GM23338 (cell line): Measurements from ENCODE around the gene CNOT6L. TPM values are rescaled to one million over a fixed set of nuclear protein-coding genes. Genes with fewer than 3 reads are reported as not detected.

Experiments used
- ATAC-seq: fragments of 200-7000 bp; cut with Tn5 transposase; 3 replicates; pipeline ENCODE4 v1.9.1; 2020
- DNase-seq: peaks from one replicate; pipeline ENCODE4 v3.0.0-alpha.2; 2015; ENCODE audit warnings: low spot score
- H2AFZ ChIP-seq: fragments of 200-600 bp; sonication (generic); 2 replicates; pipeline ENCODE4 v1.8.0; 2016; ENCODE audit warnings: antibody characterized with exemption, mild to moderate bottlenecking, moderate library complexity
- H3F3A ChIP-seq: fragments of 200-600 bp; sonication (generic); replicated peaks from 2 replicates; pipeline ENCODE4 v1.8.0; 2017; ENCODE audit warnings: antibody characterized with exemption, mixed run types, low read depth
- H3K27ac ChIP-seq: fragments of 200-600 bp; sonication (generic); 2 replicates; pipeline ENCODE4 v1.6.1; 2016; ENCODE audit warnings: low read depth
- H3K27me3 ChIP-seq: fragments of 200-600 bp; sonication (generic); 2 replicates; pipeline ENCODE4 v1.8.0; 2016; ENCODE audit warnings: mild to moderate bottlenecking, mixed run types, moderate library complexity; ENCODE audit not compliant: insufficient read depth
- H3K36me3 ChIP-seq: fragments of 200-600 bp; sonication (generic); 2 replicates; pipeline ENCODE4 v1.8.0; 2016; ENCODE audit warnings: mild to moderate bottlenecking; ENCODE audit not compliant: insufficient read depth
- H3K4me1 ChIP-seq: fragments of 200-600 bp; sonication (generic); 2 replicates; pipeline ENCODE4 v1.8.0; 2016; ENCODE audit warnings: mild to moderate bottlenecking, moderate library complexity; ENCODE audit not compliant: insufficient read depth
- H3K4me2 ChIP-seq: fragments of 200-600 bp; sonication (generic); 2 replicates; pipeline ENCODE4 v1.7.1; 2017; ENCODE audit warnings: mixed run types
- H3K4me3 ChIP-seq: fragments of 200-600 bp; sonication (generic); 2 replicates; pipeline ENCODE4 v1.6.1; 2016; ENCODE audit warnings: mixed run types
- H3K79me2 ChIP-seq: fragments of 200-600 bp; sonication (generic); replicated peaks from 2 replicates; pipeline ENCODE4 v1.8.0; 2017; ENCODE audit warnings: mild to moderate bottlenecking; ENCODE audit not compliant: insufficient read depth
- H3K9me2 ChIP-seq: fragments of 200-600 bp; sonication (generic); 2 replicates; pipeline ENCODE4 v1.8.0; 2017; ENCODE audit not compliant: insufficient read depth
- H4K20me1 ChIP-seq: fragments of 200-600 bp; sonication (generic); replicated peaks from 2 replicates; pipeline ENCODE4 v1.8.0; 2017; ENCODE audit warnings: mild to moderate bottlenecking; ENCODE audit not compliant: insufficient read depth
- H3K27ac Mint-ChIP-seq: 2 replicates; pipeline ENCODE4 v1.8.0; 2020; ENCODE audit warnings: inconsistent platforms, mild to moderate bottlenecking, moderate library complexity, mixed read lengths
- H3K27me3 Mint-ChIP-seq: 3 replicates; pipeline ENCODE4 v1.8.0; 2022; ENCODE audit warnings: low read depth, mild to moderate bottlenecking, moderate library complexity, mixed read lengths, inconsistent platforms; ENCODE audit not compliant: insufficient read depth, poor library complexity
- H3K36me3 Mint-ChIP-seq: 3 replicates; pipeline ENCODE4 v1.8.0; 2021; ENCODE audit warnings: low read depth, mild to moderate bottlenecking, inconsistent platforms, moderate library complexity, mixed read lengths
- H3K4me1 Mint-ChIP-seq: 3 replicates; pipeline ENCODE4 v1.8.0; 2020; ENCODE audit warnings: mild to moderate bottlenecking, inconsistent platforms, mixed read lengths
- H3K4me3 Mint-ChIP-seq: 3 replicates; pipeline ENCODE4 v1.8.0; 2021; ENCODE audit warnings: moderate library complexity, mild to moderate bottlenecking, inconsistent platforms, mixed read lengths
- H3K9me3 Mint-ChIP-seq: 3 replicates; pipeline ENCODE4 v1.8.0; 2020; ENCODE audit warnings: moderate library complexity, mild to moderate bottlenecking, inconsistent platforms, mixed read lengths
- CREB1 ChIP-seq: fragments of 250-450 bp; sonication (Bioruptor Pico); IDR thresholded peaks from 2 replicates; pipeline ENCODE4 v1.5.0; 2020; ENCODE audit warnings: low read depth, mild to moderate bottlenecking, moderate library complexity
- EZH2 ChIP-seq: fragments of 200-600 bp; sonication (generic); IDR thresholded peaks from one replicate; pipeline ENCODE4 v1.8.0; 2017; ENCODE audit warnings: antibody characterized with exemption, mild to moderate bottlenecking, low read depth; ENCODE audit not compliant: unreplicated experiment
- EZH2phosphoT487 ChIP-seq: fragments of 200-600 bp; sonication (generic); IDR thresholded peaks from one replicate; pipeline ENCODE4 v1.8.1; 2018; ENCODE audit warnings: antibody characterized with exemption; ENCODE audit not compliant: unreplicated experiment
- JUNB ChIP-seq: IDR thresholded peaks from one replicate; pipeline ENCODE4 v1.6.1; 2016; ENCODE audit warnings: antibody characterized with exemption; ENCODE audit not compliant: unreplicated experiment
- NANOG ChIP-seq: IDR thresholded peaks from 2 replicates; pipeline ENCODE4 v1.6.1; 2016; ENCODE audit warnings: antibody characterized with exemption, borderline replicate concordance
- POLR2AphosphoS5 ChIP-seq: IDR thresholded peaks from 2 replicates; pipeline ENCODE4 v1.6.1; 2016; ENCODE audit warnings: antibody characterized with exemption, low read depth
- ZNF114 ChIP-seq: fragments of 250-450 bp; sonication (Bioruptor Pico); IDR thresholded peaks from 2 replicates; pipeline ENCODE4 v1.5.0; 2020; ENCODE audit warnings: mild to moderate bottlenecking, moderate library complexity
- ZNF331 ChIP-seq: fragments of 250-450 bp; sonication (Bioruptor Pico); IDR thresholded peaks from 2 replicates; pipeline ENCODE4 v1.5.0; 2020; ENCODE audit warnings: low read depth, mild to moderate bottlenecking, moderate library complexity
- polyA plus RNA-seq: library from polyadenylated mRNA; unstranded; fragments of >200 nt; fragmentation: Nextera tagmentation; extraction: Ambion mirVana; gene quantifications from 2 replicates; pipeline ENCODE4 v1.2.1, GENCODE V29; 2016
- total RNA-seq: library from RNA; depleted of rRNA; stranded (reverse); fragments of >200 nt; shearing (Covaris generic); gene quantifications from 2 replicates; pipeline ENCODE4 v1.2.3, GENCODE V29; 2014
- TF ChIP-seq, protein P1 (sequence below): fragments of 250-450 bp; sonication (Bioruptor Pico); IDR thresholded peaks from 2 replicates; pipeline ENCODE4 v1.5.0; 2020; ENCODE audit warnings: mild to moderate bottlenecking, moderate library complexity
- TF ChIP-seq, protein P2 (sequence below): IDR thresholded peaks from 2 replicates; pipeline ENCODE4 v1.6.1; 2016; ENCODE audit warnings: antibody characterized with exemption

Gene CNOT6L
- total and polyA plus RNA-seq, 2 experiments from 2014 or later: 3.2 to 13.9 TPM

DNA sequence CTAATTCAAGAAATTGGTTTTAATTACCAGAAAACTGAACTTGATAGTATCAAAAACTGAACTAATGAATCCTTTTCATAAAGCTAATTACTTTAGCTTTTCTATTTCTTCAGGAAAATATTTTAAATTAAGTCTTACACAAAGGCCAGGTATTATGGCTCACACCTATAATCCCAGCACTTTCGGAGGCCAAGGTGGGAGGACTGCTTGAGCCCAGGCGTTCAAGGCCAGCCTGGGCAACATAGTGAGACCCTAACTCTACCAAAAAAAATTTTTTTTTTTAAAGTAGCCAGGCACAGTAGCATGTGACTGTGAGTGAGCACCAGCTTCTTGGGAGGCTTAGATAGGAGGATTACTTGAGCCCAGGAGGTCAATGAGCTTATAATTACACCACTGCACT is 19.1 kb downstream of the CNOT6L start:
- no peaks in the 10 kb centered on the region for H4K20me1 ChIP-seq
- no peak for ATAC-seq

More for the DNA sequence above, 19.1 kb downstream of the CNOT6L start:
- Histone ChIP-seq H3K4me2 (no peak overlapping the region), H3K9me2 (no peaks in the 10 kb centered on the region), H3K27ac (no peak overlapping the region), H3F3A (no peaks in the 10 kb centered on the region), H3K36me3 (0 out of 2 replicates have a peak, but pooled peaks cover 2% of the 10 kb centered on the region), H3K4me3 (no peak overlapping the region), H3K79me2 (peaks cover 28% of the 10 kb centered on the region), H3K27me3 (no peaks in the 10 kb centered on the region), H3K4me1 (peaks cover 23% of the 10 kb centered on the region), H2AFZ (no peak overlapping the region)
- H3K36me3 Mint-ChIP-seq: 0 out of 3 replicates have a peak, but pooled peaks cover 2% of the 10 kb centered on the region
- H3K4me1 Mint-ChIP-seq: peaks cover 16% of the 10 kb centered on the region
- no peak for TF ChIP-seq NANOG
- no peak for TF ChIP-seq EZH2
- TF ChIP-seq, protein P1, sequence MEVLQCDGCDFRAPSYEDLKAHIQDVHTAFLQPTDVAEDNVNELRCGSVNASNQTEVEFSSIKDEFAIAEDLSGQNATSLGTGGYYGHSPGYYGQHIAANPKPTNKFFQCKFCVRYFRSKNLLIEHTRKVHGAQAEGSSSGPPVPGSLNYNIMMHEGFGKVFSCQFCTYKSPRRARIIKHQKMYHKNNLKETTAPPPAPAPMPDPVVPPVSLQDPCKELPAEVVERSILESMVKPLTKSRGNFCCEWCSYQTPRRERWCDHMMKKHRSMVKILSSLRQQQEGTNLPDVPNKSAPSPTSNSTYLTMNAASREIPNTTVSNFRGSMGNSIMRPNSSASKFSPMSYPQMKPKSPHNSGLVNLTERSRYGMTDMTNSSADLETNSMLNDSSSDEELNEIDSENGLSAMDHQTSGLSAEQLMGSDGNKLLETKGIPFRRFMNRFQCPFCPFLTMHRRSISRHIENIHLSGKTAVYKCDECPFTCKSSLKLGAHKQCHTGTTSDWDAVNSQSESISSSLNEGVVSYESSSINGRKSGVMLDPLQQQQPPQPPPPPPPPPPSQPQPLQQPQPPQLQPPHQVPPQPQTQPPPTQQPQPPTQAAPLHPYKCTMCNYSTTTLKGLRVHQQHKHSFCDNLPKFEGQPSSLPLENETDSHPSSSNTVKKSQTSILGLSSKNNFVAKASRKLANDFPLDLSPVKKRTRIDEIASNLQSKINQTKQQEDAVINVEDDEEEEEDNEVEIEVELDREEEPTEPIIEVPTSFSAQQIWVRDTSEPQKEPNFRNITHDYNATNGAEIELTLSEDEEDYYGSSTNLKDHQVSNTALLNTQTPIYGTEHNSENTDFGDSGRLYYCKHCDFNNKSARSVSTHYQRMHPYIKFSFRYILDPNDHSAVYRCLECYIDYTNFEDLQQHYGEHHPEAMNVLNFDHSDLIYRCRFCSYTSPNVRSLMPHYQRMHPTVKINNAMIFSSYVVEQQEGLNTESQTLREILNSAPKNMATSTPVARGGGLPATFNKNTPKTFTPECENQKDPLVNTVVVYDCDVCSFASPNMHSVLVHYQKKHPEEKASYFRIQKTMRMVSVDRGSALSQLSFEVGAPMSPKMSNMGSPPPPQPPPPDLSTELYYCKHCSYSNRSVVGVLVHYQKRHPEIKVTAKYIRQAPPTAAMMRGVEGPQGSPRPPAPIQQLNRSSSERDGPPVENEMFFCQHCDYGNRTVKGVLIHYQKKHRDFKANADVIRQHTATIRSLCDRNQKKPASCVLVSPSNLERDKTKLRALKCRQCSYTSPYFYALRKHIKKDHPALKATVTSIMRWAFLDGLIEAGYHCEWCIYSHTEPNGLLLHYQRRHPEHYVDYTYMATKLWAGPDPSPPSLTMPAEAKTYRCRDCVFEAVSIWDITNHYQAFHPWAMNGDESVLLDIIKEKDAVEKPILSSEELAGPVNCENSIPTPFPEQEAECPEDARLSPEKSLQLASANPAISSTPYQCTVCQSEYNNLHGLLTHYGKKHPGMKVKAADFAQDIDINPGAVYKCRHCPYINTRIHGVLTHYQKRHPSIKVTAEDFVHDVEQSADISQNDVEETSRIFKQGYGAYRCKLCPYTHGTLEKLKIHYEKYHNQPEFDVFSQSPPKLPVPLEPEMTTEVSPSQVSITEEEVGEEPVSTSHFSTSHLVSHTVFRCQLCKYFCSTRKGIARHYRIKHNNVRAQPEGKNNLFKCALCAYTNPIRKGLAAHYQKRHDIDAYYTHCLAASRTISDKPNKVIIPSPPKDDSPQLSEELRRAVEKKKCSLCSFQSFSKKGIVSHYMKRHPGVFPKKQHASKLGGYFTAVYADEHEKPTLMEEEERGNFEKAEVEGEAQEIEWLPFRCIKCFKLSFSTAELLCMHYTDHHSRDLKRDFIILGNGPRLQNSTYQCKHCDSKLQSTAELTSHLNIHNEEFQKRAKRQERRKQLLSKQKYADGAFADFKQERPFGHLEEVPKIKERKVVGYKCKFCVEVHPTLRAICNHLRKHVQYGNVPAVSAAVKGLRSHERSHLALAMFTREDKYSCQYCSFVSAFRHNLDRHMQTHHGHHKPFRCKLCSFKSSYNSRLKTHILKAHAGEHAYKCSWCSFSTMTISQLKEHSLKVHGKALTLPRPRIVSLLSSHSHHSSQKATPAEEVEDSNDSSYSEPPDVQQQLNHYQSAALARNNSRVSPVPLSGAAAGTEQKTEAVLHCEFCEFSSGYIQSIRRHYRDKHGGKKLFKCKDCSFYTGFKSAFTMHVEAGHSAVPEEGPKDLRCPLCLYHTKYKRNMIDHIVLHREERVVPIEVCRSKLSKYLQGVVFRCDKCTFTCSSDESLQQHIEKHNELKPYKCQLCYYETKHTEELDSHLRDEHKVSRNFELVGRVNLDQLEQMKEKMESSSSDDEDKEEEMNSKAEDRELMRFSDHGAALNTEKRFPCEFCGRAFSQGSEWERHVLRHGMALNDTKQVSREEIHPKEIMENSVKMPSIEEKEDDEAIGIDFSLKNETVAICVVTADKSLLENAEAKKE (CRISPR knock-in tag): no peak
- no peak for TF ChIP-seq EZH2phosphoT487
- TF ChIP-seq JUNB: no peak
- TF ChIP-seq ZNF331: no peak
- TF ChIP-seq ZNF114 (CRISPR knock-in tag): no peak
- no peak for TF ChIP-seq POLR2AphosphoS5
- no peak for TF ChIP-seq CREB1 (CRISPR knock-in tag)
- TF ChIP-seq, protein P2, sequence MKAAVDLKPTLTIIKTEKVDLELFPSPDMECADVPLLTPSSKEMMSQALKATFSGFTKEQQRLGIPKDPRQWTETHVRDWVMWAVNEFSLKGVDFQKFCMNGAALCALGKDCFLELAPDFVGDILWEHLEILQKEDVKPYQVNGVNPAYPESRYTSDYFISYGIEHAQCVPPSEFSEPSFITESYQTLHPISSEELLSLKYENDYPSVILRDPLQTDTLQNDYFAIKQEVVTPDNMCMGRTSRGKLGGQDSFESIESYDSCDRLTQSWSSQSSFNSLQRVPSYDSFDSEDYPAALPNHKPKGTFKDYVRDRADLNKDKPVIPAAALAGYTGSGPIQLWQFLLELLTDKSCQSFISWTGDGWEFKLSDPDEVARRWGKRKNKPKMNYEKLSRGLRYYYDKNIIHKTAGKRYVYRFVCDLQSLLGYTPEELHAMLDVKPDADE: no peak
- H3K4me3 Mint-ChIP-seq: no peak overlapping the region
- no peak overlapping the region for H3K27ac Mint-ChIP-seq
- H3K9me3 Mint-ChIP-seq: no peaks in the 10 kb centered on the region
- no peak for DNase-seq
- peaks cover 2% of the 10 kb centered on the region for H3K27me3 Mint-ChIP-seq
